ENCODE measurements around the gene HTR4. TPM values are rescaled to one million over a fixed set of nuclear protein-coding genes. Genes with fewer than 3 reads are reported as not detected.
"Not testable (repeated sequence)": the region's sequence is repeated elsewhere in the genome, so short reads cannot be mapped to it uniquely, and the experiment has no call there.

The HTR4 gene
- polyA plus RNA-seq, 1 experiment = not detected

- DNase-seq (ENCODE audit: low read depth) = no peak
- ChIA-PET POLR2A (no interaction called here), CTCF (no interaction called here)
- TF ChIP-seq CTCF (IDR thresholded peaks at IDR 0.05; ENCODE audit: insufficient read depth, low read depth, low read length) = no peak
- no peaks in the 10 kb centered on the region for H3K27me3 ChIP-seq (ENCODE audit: control insufficient read depth, insufficient read depth, low read length)
- H3K36me3 ChIP-seq (ENCODE audit: control insufficient read depth, insufficient read depth, low read length) = no peaks in the 10 kb centered on the region
- no peak overlapping the region for H3K4me3 ChIP-seq (ENCODE audit: low read depth, low read length)
Observed at GRCh38 chr5:148535190-148535589, 119.1 kb downstream of the HTR4 start.

- no peak overlapping the region for H3K4me3 ChIP-seq (ENCODE audit: low read depth, low read length)
- ChIA-PET POLR2A (no interaction called here), CTCF (interaction anchor here (0.9 to 1.2 kb wide), 3 partner anchors 10 to 44 kb away, joined by 3 to 4 read pairs (median 3); no protein-coding TSS in a partner anchor)
- H3K27me3 ChIP-seq (ENCODE audit: control insufficient read depth, insufficient read depth, low read length) = no peaks in the 10 kb centered on the region
- TF ChIP-seq CTCF (IDR thresholded peaks at IDR 0.05; ENCODE audit: insufficient read depth, low read depth, low read length) = no peak
- DNase-seq (ENCODE audit: low read depth) = no peak
- no peaks in the 10 kb centered on the region for H3K36me3 ChIP-seq (ENCODE audit: control insufficient read depth, insufficient read depth, low read length)
Observed at GRCh38 chr5:148532969-148533670, 121.2 kb downstream of the HTR4 start.

- H3K27me3 ChIP-seq (ENCODE audit: control insufficient read depth, insufficient read depth, low read length); H3K36me3 ChIP-seq (ENCODE audit: control insufficient read depth, insufficient read depth, low read length); H3K4me3 ChIP-seq (ENCODE audit: low read depth, low read length); DNase-seq (ENCODE audit: low read depth); POLR2A ChIA-PET: not testable (repeated sequence)
- CTCF ChIA-PET = interaction anchor here (1.0 kb wide), 1 partner anchor 10 kb away, joined by 3 read pairs; no protein-coding TSS in a partner anchor
Observed at GRCh38 chr5:148529450-148529849, 124.9 kb downstream of the HTR4 start.

- DNase-seq (ENCODE audit: low read depth) = no peak
- Histone ChIP-seq H3K27me3 (ENCODE audit: control insufficient read depth, insufficient read depth, low read length) (no peaks in the 10 kb centered on the region), H3K4me3 (ENCODE audit: low read depth, low read length) (no peak overlapping the region), H3K36me3 (ENCODE audit: control insufficient read depth, insufficient read depth, low read length) (no peaks in the 10 kb centered on the region)
- CTCF ChIA-PET = no interaction called here
- POLR2A ChIA-PET = no interaction called here
- no peak for TF ChIP-seq CTCF (IDR thresholded peaks at IDR 0.05; ENCODE audit: insufficient read depth, low read depth, low read length)
Observed at GRCh38 chr5:148524721-148525120, 129.6 kb downstream of the HTR4 start.

- CTCF ChIA-PET = interaction anchor here (1.1 kb wide), 1 partner anchor 208 kb away, joined by 3 read pairs; no protein-coding TSS in a partner anchor
Observed at GRCh38 chr5:148523139-148523538, 131.2 kb downstream of the HTR4 start.

More at GRCh38 chr5:148523139-148523538, 131.2 kb downstream of the HTR4 start:
- no peak overlapping the region for H3K4me3 ChIP-seq (ENCODE audit: low read depth, low read length)
- no peak for TF ChIP-seq CTCF (IDR thresholded peaks at IDR 0.05; ENCODE audit: insufficient read depth, low read depth, low read length)
- H3K27me3 ChIP-seq (ENCODE audit: control insufficient read depth, insufficient read depth, low read length) = no peaks in the 10 kb centered on the region
- H3K36me3 ChIP-seq (ENCODE audit: control insufficient read depth, insufficient read depth, low read length) = no peaks in the 10 kb centered on the region
- DNase-seq (ENCODE audit: low read depth) = no peak
- POLR2A ChIA-PET = no interaction called here

Data from BJ (cell line).